Caco-2 (cell line): Measurements from ENCODE around the gene WIPF3. TPM values are rescaled to one million over a fixed set of nuclear protein-coding genes. Genes with fewer than 3 reads are reported as not detected.

ENCODE experiments used
- BruUV-seq: library from RNA; stranded (reverse); fragments of 400-500 nt; replicated peaks from 2 replicates; lab custom pipeline; 2021; lab: Mats Ljungman, UMichigan
- CTCF ChIA-PET: fragments of 300-600 bp; sonication (Branson Sonifier 250); formaldehyde crosslinking; loops from one replicate; lab custom pipeline; 2022; ENCODE audit warnings: antibody characterized with exemption; lab: Charles Lee
- POLR2A ChIA-PET: fragments of 300-600 bp; sonication (Branson Sonifier 250); formaldehyde crosslinking; loops from one replicate; lab custom pipeline; 2022; ENCODE audit warnings: antibody characterized with exemption; lab: Charles Lee
- DNase-seq, 2 experiments: peaks; one replicate each; pipeline versions ENCODE4 v3.0.0 to v3.0.0-alpha.2; 2020 to 2022
- H3K27me3 ChIP-seq: replicated peaks from 2 replicates; pipeline ENCODE4 v1.6.0; 2011; ENCODE audit warnings: low read length; ENCODE audit not compliant: control insufficient read depth, insufficient read depth
- H3K36me3 ChIP-seq: 2 replicates; pipeline ENCODE4 v1.5.1; 2011; ENCODE audit warnings: low read length; ENCODE audit not compliant: control insufficient read depth, insufficient read depth
- H3K4me1 ChIP-seq: fragments of 250-450 bp; sonication (Bioruptor Pico); 2 replicates; pipeline ENCODE4 v1.5.1; 2020; ENCODE audit warnings: mild to moderate bottlenecking
- H3K4me3 ChIP-seq: 2 replicates; pipeline ENCODE4 v1.5.1; 2011; ENCODE audit warnings: low read depth, mild to moderate bottlenecking, control low read depth, low read length
- H3K9me3 ChIP-seq: fragments of 250-450 bp; sonication (Bioruptor Pico); 2 replicates; pipeline ENCODE4 v1.5.1; 2020; ENCODE audit warnings: mild to moderate bottlenecking, moderate library complexity
- H3K27ac Mint-ChIP-seq: one replicate; pipeline ENCODE4 v1.8.0; 2022; ENCODE audit warnings: mixed read lengths; ENCODE audit not compliant: unreplicated experiment
- H3K27me3 Mint-ChIP-seq: one replicate; pipeline ENCODE4 v1.8.0; 2022; ENCODE audit warnings: mixed read lengths; ENCODE audit not compliant: insufficient read depth, unreplicated experiment
- H3K36me3 Mint-ChIP-seq: one replicate; pipeline ENCODE4 v1.8.0; 2022; ENCODE audit warnings: mild to moderate bottlenecking, mixed read lengths; ENCODE audit not compliant: insufficient read depth, unreplicated experiment
- H3K4me1 Mint-ChIP-seq: one replicate; pipeline ENCODE4 v1.8.0; 2022; ENCODE audit warnings: low read depth, mixed read lengths; ENCODE audit not compliant: unreplicated experiment
- H3K4me3 Mint-ChIP-seq: one replicate; pipeline ENCODE4 v1.8.0; 2022; ENCODE audit warnings: mild to moderate bottlenecking, moderate library complexity, mixed read lengths; ENCODE audit not compliant: unreplicated experiment
- H3K9me3 Mint-ChIP-seq: one replicate; pipeline ENCODE4 v1.8.0; 2022; ENCODE audit warnings: mixed read lengths; ENCODE audit not compliant: unreplicated experiment
- CTCF ChIP-seq, 2 experiments: fragments of 200-600 bp in 1 of 2; IDR thresholded peaks; 1 replicate in 1 of 2; 2 replicates in 1 of 2; pipeline versions ENCODE4 v1.5.1 to v1.8.0; 2011 to 2022; ENCODE audit warnings: antibody characterized with exemption in 1 of 2, control low read depth in 1 of 2, inconsistent platforms in 1 of 2, low read depth in 1 of 2, low read length in 1 of 2, mild to moderate bottlenecking in 1 of 2, moderate library complexity in 1 of 2; ENCODE audit not compliant: insufficient read depth in 1 of 2, severe bottlenecking in 1 of 2, unreplicated experiment in 1 of 2
- intact Hi-C: fragments of 100-400 bp; cut with micrococcal nuclease; formaldehyde crosslinking; loops from one replicate; pipeline ENCODE4 v1.10.0; 2022; ENCODE audit not compliant: unreplicated experiment
- total RNA-seq: library from RNA; stranded (reverse); gene quantifications from 2 replicates; pipeline ENCODE4 v1.2.3, GENCODE V29; 2022

The WIPF3 gene
- total RNA-seq, 1 experiment from 2014 or later, result 1.2 TPM

GRCh38 chr7:29898301-29898700, 92.0 kb downstream of the WIPF3 start:
- POLR2A ChIA-PET, result no interaction called here
- Mint-ChIP-seq H3K27me3 (no peaks in the 10 kb centered on the region), H3K4me1 (peaks cover 7% of the 10 kb centered on the region), H3K36me3 (no peaks in the 10 kb centered on the region), H3K27ac (no peak overlapping the region), H3K9me3 (peaks cover 12% of the 10 kb centered on the region), H3K4me3 (no peak overlapping the region)
- Histone ChIP-seq H3K4me1 (no peaks in the 10 kb centered on the region), H3K36me3 (no peaks in the 10 kb centered on the region), H3K27me3 (no peaks in the 10 kb centered on the region), H3K4me3 (no peak overlapping the region), H3K9me3 (no peaks in the 10 kb centered on the region)
- BruUV-seq, result no TSS peak
- intact Hi-C loops, result no loop called here
- CTCF ChIA-PET, result no interaction called here
- TF ChIP-seq CTCF (IDR thresholded peaks at IDR 0.05; ENCODE audit: insufficient read depth in 1 of 2, low read depth in 1 of 2, low read length in 1 of 2, severe bottlenecking in 1 of 2, unreplicated experiment in 1 of 2), result no peak
- DNase-seq, result no peak

GRCh38 chr7:29900745-29901144, 94.4 kb downstream of the WIPF3 start:
- ChIA-PET POLR2A (no interaction called here), CTCF (no interaction called here)
- DNase-seq, result no peak
- Mint-ChIP-seq H3K4me3 (no peak overlapping the region), H3K4me1 (peaks cover 7% of the 10 kb centered on the region), H3K36me3 (no peaks in the 10 kb centered on the region), H3K9me3 (peaks cover 20% of the 10 kb centered on the region), H3K27ac (no peak overlapping the region), H3K27me3 (no peaks in the 10 kb centered on the region)
- Histone ChIP-seq H3K36me3 (no peaks in the 10 kb centered on the region), H3K4me1 (no peaks in the 10 kb centered on the region), H3K27me3 (no peaks in the 10 kb centered on the region), H3K9me3 (no peaks in the 10 kb centered on the region; the same call in 1 of the 2 replicates), H3K4me3 (no peak overlapping the region)
- TF ChIP-seq CTCF (IDR thresholded peaks at IDR 0.05; ENCODE audit: insufficient read depth in 1 of 2, low read depth in 1 of 2, low read length in 1 of 2, severe bottlenecking in 1 of 2, unreplicated experiment in 1 of 2), result no peak
- intact Hi-C loops, result no loop called here
- no TSS peak for BruUV-seq

GRCh38 chr7:29906200-29907022, 100.1 kb downstream of the WIPF3 start:
- no TSS peak for BruUV-seq
- no peak for TF ChIP-seq CTCF (IDR thresholded peaks at IDR 0.05; ENCODE audit: insufficient read depth in 1 of 2, low read depth in 1 of 2, low read length in 1 of 2, severe bottlenecking in 1 of 2, unreplicated experiment in 1 of 2)

More at GRCh38 chr7:29906200-29907022, 100.1 kb downstream of the WIPF3 start:
- Mint-ChIP-seq H3K27me3 (no peaks in the 10 kb centered on the region), H3K36me3 (no peaks in the 10 kb centered on the region), H3K4me1 (no peaks in the 10 kb centered on the region), H3K4me3 (no peak overlapping the region), H3K27ac (no peak overlapping the region), H3K9me3 (peaks cover 20% of the 10 kb centered on the region)
- Histone ChIP-seq H3K36me3 (no peaks in the 10 kb centered on the region), H3K4me3 (no peak overlapping the region), H3K4me1 (no peaks in the 10 kb centered on the region), H3K9me3 (peaks cover 13% of the 10 kb centered on the region), H3K27me3 (no peaks in the 10 kb centered on the region)
- POLR2A ChIA-PET, result no interaction called here
- DNase-seq, result no peak
- CTCF ChIA-PET, result no interaction called here
- intact Hi-C loops, result no loop called here
